HFF-Myc (cell line): ENCODE results near the gene PDE7B.
"Not testable (repeated sequence)": the region's sequence is repeated elsewhere in the genome, so short reads cannot be mapped to it uniquely, and the experiment has no call there.

Experiments used
- DNase-seq: peaks from one replicate; pipeline ENCODE4 v3.0.0-alpha.2; 2011; ENCODE audit warnings: low read depth; ENCODE audit errors: extremely low read depth
- H3K4me3 ChIP-seq: replicated peaks from 2 replicates; pipeline ENCODE4 v1.5.1; 2011; ENCODE audit warnings: low read depth, mild to moderate bottlenecking, control low read depth, low read length
- TF ChIP-seq, protein P1 (sequence below): IDR thresholded peaks from 2 replicates; pipeline ENCODE4 v1.5.1; 2012; ENCODE audit warnings: mild to moderate bottlenecking, low read depth, low read length, control low read depth; ENCODE audit errors: missing control alignments

The PDE7B gene

DNA sequence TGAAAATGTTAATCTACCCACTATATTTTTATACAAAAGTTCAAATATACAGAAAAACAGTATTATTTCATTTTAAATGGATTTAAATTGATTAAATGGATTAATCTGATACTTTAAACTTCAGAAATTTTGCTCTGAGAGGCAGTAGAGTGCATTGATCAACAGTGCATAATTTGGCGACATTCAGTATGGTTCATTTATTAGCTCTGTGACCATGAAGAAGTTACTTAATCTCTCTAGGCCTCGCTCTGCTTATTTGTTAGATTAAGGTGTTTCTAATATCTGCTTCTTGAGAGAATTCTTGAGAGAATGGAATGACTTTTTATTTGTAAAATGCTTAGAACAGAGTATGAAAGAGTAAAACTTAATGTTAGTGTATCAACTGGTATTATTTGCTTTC is 8.9 kb downstream of the PDE7B start:
- H3K4me3 ChIP-seq, result no peak overlapping the region
- TF ChIP-seq, protein P1, sequence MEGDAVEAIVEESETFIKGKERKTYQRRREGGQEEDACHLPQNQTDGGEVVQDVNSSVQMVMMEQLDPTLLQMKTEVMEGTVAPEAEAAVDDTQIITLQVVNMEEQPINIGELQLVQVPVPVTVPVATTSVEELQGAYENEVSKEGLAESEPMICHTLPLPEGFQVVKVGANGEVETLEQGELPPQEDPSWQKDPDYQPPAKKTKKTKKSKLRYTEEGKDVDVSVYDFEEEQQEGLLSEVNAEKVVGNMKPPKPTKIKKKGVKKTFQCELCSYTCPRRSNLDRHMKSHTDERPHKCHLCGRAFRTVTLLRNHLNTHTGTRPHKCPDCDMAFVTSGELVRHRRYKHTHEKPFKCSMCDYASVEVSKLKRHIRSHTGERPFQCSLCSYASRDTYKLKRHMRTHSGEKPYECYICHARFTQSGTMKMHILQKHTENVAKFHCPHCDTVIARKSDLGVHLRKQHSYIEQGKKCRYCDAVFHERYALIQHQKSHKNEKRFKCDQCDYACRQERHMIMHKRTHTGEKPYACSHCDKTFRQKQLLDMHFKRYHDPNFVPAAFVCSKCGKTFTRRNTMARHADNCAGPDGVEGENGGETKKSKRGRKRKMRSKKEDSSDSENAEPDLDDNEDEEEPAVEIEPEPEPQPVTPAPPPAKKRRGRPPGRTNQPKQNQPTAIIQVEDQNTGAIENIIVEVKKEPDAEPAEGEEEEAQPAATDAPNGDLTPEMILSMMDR, result no peak
- no peak for DNase-seq

DNA sequence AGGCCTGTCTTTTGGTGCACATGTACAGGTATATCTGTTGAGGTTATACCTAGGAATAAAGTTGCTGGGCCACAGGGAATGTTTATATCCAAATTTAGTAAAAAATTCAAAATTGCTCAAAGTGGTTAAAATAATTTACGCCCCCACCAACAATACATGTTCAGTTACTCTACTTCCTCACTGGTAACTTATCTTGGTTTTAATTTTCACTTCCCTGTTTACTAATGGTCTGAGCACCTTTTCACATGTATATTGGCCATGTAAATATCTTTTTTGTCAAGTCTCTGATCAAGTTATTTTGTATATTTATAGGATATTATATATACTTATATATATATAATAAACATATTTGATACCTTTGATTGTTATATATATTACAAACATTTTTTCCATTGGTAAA is 9.7 kb downstream of the PDE7B start:
- TF ChIP-seq, protein P1, result no peak
- H3K4me3 ChIP-seq, result no peak overlapping the region
- DNase-seq, result no peak

DNA sequence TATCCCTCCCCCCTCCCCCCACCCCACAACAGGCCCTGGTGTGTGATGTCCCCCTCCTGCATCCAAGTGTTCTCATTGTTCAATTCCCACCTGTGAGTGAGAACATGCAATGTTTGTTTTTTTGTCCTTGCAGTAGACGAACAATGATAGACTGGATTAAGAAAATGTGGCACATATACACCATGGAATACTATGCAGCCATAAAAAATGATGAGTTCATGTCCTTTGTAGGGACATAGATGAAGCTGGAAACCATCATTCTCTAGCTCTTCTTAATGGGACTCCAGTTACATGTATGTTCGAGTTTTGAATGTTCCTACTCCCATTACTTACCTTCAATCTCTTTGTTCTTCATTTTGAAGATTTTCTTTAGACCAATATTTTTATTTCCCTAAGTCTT is 13.4 kb downstream of the PDE7B start:
- not testable (repeated sequence) for H3K4me3 ChIP-seq, DNase-seq

DNA sequence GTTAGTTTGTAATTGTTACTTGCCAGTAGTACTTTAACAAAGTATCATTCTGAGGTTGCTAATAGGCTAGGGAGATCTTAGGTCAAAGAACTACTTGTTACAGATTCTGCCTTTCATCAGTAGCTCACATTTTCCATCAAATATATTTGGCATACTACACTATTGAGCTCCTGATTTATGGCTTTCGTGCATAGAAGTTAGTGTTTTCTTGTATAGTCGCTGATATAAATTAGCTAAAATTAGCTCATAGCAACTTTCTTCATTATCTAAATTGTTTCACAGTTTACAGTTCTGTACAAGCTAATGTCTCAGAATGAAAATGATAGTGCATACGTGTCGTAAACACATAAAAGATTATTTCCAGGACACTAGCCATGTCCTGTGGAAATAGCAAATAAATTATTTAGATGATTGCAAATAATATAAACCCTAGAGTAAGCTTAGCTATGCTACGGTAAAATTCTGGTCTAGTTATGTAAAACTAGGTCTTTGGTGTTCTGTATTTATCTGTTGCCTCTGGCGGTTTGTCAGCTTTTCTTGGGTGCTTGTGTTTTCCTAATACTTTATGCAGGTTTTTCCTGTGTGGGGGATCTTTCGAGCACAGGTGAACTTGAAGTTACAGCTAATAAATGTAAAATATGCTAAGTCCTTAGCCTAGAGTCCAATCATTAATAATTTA is 15.1 kb downstream of the PDE7B start:
- TF ChIP-seq, protein P1, result no peak
- no peak for DNase-seq
- H3K4me3 ChIP-seq, result no peak overlapping the region

DNA sequence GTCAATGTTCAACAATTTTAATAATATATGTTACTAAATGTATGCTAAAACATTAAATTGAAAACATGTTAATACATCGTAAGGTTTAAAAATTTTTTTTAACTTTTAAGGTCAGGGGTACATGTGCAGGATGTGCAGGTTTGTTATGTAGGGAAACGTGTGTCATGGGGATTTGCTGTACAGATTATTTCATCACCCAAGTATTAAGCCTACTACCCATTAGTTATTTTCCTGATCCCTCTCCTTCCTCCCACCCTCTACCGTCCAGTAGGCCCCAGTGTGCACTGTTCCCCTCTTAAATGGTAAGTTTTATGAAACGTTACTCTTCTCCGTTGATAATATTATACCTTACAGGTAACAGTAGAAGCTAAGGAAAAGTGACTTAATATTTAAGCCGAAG is 15.8 kb downstream of the PDE7B start:
- no peak overlapping the region for H3K4me3 ChIP-seq
- DNase-seq, result no peak
- TF ChIP-seq, protein P1, result no peak

DNA sequence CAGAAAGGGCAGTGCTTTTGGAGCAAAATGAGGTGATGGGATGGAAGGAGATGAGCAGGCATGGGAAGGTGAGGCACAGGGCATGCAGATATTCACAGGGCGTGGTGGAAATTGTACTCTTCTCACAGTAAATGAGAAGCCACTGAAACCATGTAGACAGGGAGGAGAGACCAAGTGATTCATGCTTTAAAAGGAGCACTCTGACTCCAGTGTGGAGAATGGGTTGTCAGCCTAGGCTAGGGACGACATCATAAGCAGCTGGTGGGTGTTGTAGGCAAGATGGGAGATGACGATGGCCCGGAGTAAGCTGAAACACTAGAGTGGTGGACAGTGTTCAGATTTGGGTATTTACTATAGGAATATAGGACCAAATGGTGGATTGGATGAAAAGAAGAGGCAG is 18.4 kb downstream of the PDE7B start:
- TF ChIP-seq, protein P1, result no peak
- H3K4me3 ChIP-seq, result no peak overlapping the region
- no peak for DNase-seq

DNA sequence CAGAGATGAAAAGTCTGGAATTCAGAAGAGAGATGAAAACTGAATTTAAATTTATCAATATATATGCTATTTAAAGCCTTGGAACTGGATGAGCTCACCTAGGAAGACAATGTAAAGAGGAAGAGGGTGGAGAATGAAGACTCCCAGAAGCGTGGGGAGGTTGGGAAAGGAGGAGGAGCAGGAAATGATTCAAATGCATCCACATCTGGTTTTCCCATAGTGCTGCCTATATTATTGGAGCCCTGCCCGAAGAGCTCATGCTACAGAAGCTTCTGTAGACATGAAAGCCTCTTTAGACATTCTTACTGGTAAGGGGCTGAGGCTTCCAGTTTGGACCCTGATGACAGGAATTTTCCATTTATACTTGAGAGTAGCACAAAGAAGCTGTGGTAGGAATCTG is 19.2 kb downstream of the PDE7B start:
- no peak overlapping the region for H3K4me3 ChIP-seq
- peak; percentile 80 for DNase-seq
- TF ChIP-seq, protein P1, result no peak
